ENCODE results near the gene EPHA8.

The EPHA8 gene

GRCh38 chr1:22537441-22538139 lies 25.7 kb upstream of the EPHA8 start:
- no peak for DNase-seq

GRCh38 chr1:22539510-22540118 lies 23.7 kb upstream of the EPHA8 start:
- DNase-seq = no peak

GRCh38 chr1:22540337-22540736 lies 23.0 kb upstream of the EPHA8 start:
- DNase-seq = no peak

GRCh38 chr1:22542886-22543285 lies 20.4 kb upstream of the EPHA8 start:
- no peak for DNase-seq

- DNase-seq = no peak
Measured at GRCh38 chr1:22543679-22544078, 19.6 kb upstream of the EPHA8 start.

GRCh38 chr1:22544606-22545005 lies 18.7 kb upstream of the EPHA8 start:
- no peak for DNase-seq

GRCh38 chr1:22545141-22545540 lies 18.1 kb upstream of the EPHA8 start:
- DNase-seq = no peak

GRCh38 chr1:22547186-22547817 lies 16.0 kb upstream of the EPHA8 start:
- DNase-seq = no peak

- DNase-seq = no peak
Measured at GRCh38 chr1:22547818-22548462, 15.3 kb upstream of the EPHA8 start.

- no peak for DNase-seq
Measured at GRCh38 chr1:22550021-22550420, 13.3 kb upstream of the EPHA8 start.

GRCh38 chr1:22551591-22551990 lies 11.7 kb upstream of the EPHA8 start:
- DNase-seq = no peak

- DNase-seq = no peak
Measured at GRCh38 chr1:22552021-22552420, 11.3 kb upstream of the EPHA8 start.

GRCh38 chr1:22553104-22553880 lies 10.0 kb upstream of the EPHA8 start:
- DNase-seq = no peak

GRCh38 chr1:22553991-22554522 lies 9.2 kb upstream of the EPHA8 start:
- DNase-seq = no peak

GRCh38 chr1:22555371-22555656 lies 8.0 kb upstream of the EPHA8 start:
- no peak for DNase-seq

- no peak for DNase-seq
Measured at GRCh38 chr1:22556391-22557104, 6.7 kb upstream of the EPHA8 start.

GRCh38 chr1:22557341-22557950 lies 5.8 kb upstream of the EPHA8 start:
- no peak for DNase-seq

GRCh38 chr1:22563671-22564602 lies 648 bp downstream of the EPHA8 start:
- no peak for DNase-seq

GRCh38 chr1:22566161-22566560 lies 2.9 kb downstream of the EPHA8 start:
- DNase-seq = no peak

GRCh38 chr1:22567197-22567596 lies 3.9 kb downstream of the EPHA8 start:
- no peak for DNase-seq

GRCh38 chr1:22567994-22568393 lies 4.7 kb downstream of the EPHA8 start:
- no peak for DNase-seq
